ENCODE measurements around the gene COPZ1.
"Not testable (repeated sequence)": the region's sequence is repeated elsewhere in the genome, so short reads cannot be mapped to it uniquely, and the experiment has no call there.

Gene COPZ1, protein sequence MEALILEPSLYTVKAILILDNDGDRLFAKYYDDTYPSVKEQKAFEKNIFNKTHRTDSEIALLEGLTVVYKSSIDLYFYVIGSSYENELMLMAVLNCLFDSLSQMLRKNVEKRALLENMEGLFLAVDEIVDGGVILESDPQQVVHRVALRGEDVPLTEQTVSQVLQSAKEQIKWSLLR

DNA sequence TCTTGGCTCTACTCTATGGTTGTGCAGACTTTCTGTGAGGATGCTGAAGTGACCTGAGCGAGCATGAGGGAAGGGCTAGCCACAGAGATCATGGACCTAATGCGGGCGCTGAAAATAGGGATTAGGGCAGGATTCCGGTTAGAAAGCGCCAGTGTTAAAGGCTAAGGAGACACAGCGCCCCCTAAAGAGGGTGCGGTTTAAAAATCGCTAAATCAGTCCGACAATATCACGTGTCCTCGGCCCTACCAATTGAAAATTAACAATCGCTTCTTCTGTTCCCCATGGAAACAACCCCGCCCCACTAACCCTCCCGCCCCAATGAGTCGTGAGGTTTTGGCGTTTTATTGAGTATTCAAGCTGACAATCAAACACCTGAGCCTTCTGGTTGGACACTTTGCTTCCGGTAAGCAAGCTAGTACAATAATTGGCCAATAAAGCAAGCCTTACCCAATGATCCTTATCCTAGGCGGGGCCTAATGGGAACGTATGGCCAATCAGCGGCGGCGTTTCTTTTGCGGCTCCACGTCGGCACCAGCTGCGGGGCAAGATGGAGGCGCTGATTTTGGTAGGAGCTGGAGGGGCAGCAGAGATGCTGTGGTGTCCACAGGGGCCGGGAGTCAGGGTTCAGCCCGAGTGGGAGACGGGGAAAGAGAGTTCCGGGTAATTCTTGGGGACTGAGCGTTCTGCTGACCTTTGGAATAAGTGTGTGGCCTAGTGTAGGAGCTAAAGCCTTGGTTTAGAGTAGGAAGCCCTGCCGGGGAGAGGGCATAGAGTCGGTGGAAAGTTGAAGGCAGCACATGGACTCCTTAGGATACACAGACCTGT is at the start of gene COPZ1:
TSS of gene COPZ1 (plus strand) at position 515 of the 825 bp plus-strand sequence. CDS start at position 548, 33 bp downstream.
- DNase-seq (ENCODE audit: low read depth in 2 of 2), result peak; percentile 83 to 89

- DNase-seq (ENCODE audit: low read depth in 2 of 2), result no peak
Observed at GRCh38 chr12:54276368-54276767, 48.6 kb upstream of the COPZ1 start.

DNA sequence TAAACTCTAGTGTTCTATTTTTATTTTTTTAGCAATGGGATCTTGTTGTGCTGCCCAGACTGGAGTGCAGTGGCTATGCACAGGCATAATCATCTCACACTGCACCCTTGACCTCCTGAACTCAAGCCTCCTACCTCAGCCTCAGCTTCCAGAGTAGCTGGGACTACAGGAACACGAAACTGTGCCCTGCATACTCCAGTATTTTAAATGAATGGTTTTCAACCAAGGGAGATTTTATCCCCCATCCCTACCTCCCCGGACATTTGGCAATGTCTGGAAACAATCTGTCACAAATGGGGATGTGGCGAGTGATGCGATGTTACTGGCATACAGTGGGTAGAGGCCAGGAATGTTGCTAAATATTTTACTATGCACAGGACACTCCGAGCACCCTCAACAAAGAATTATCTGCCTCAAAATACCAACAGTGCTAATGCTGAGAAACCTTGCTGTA is 47.1 kb upstream of the COPZ1 start:
- no peak for DNase-seq (ENCODE audit: low read depth in 2 of 2)

DNA sequence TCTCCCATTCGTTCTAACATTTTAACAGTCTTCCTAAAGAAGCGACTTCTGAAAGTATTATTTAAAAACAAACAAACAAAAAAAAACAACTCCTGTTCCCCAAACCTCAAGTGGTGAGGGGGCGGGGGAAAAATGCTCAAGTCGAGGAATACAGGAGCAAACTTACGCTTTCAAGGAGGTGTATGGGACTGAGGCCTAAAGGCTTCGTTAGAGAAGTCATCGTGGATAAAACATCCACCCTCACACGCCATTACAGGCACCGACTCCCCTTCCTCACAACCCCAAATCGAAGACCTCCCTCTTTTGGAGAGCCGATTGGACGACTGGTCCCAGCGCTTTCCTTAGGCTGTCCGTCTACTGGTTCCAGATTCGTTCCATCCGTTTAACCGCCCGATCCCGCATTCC is 45.7 kb upstream of the COPZ1 start:
- DNase-seq (ENCODE audit: low read depth in 2 of 2), result no peak

DNA sequence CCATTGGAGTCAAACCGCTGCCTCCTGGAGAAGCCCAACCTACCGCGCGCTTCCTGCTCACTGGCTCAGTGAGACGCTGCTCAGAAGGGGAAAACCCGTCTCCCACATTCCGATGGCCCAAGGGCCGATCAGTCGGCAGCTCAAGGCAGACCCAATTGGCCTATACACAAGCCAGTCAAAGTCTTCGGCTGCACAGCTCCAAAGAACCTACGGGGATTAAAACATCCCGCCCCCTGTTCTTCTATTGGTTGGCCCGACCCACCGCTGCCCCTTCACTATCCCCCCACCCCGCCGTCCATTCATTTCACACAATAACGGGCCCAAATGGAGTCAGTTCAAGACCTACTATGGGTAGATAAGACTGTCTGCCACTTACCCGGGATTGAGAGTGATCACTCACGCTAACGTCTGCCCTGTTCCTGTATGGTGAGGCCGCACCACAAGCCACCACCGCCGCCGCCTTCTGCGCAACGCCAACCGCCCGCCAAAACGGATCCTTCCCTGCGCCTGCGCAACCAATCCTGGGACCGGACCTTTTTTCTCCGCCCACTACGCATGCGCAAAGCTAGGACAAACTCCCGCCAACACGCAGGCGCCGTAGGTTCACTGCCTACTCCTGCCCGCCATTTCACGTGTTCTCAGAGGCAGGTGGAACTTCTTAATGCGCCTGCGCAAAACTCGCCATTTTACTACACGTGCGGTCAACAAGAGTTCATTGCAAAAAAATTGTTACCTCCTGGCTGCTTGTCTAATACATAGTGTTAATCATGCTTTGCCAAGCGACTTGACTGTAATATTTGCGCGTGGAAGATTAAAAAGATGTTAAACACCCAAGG is 45.1 kb upstream of the COPZ1 start, which contains the start of gene CBX5:
TSS of gene CBX5 (minus strand) at position 491 of the 836 bp plus-strand sequence. CDS start 22,472 bp downstream, outside the sequence.
- DNase-seq (ENCODE audit: low read depth in 2 of 2), result peak; percentile 98

GRCh38 chr12:54280468-54281260 is 44.3 kb upstream of the COPZ1 start, which contains the start of gene HNRNPA1:
HNRNPA1 (plus strand) TSS chr12:54280726; CDS start chr12:54280808, 82 bp downstream.
- DNase-seq (ENCODE audit: low read depth in 2 of 2), result peak; percentile 90 to 91

- not testable (repeated sequence) for DNase-seq (ENCODE audit: low read depth in 2 of 2)
Observed at GRCh38 chr12:54281261-54281638, 43.7 kb upstream of the COPZ1 start.

- DNase-seq (ENCODE audit: low read depth in 2 of 2), result not testable (repeated sequence)
Observed at GRCh38 chr12:54281694-54282093, 43.2 kb upstream of the COPZ1 start.

DNA sequence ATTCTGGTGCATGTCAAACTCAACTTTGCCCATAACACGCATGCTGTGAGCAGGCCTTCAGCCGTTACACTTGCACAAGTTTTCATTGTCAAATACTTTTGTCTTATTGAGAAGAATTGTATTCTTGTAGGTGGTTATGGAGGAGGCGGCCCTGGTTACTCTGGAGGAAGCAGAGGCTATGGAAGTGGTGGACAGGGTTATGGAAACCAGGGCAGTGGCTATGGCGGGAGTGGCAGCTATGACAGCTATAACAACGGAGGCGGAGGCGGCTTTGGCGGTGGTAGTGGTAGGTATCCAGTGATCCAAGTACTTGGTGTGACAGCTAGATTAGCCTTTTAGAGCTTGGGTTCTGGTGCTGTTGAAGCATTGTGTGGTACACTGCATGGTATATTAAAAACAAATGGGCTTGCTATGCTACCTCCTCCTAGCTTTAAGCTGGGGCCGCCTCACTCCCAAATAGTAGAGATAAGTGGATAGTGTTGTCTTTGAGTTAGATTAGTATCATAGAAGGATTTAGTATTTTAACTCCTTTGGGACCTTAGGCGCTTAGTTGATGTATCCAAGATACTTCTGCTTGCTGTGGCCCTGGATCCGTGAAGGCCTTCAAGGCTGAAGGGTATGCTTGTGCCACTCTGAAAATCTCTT is 41.9 kb upstream of the COPZ1 start:
- DNase-seq (ENCODE audit: low read depth in 2 of 2), result no peak

- DNase-seq (ENCODE audit: low read depth in 2 of 2), result not testable (repeated sequence)
Observed at GRCh38 chr12:54284070-54284780, 40.7 kb upstream of the COPZ1 start.

DNA sequence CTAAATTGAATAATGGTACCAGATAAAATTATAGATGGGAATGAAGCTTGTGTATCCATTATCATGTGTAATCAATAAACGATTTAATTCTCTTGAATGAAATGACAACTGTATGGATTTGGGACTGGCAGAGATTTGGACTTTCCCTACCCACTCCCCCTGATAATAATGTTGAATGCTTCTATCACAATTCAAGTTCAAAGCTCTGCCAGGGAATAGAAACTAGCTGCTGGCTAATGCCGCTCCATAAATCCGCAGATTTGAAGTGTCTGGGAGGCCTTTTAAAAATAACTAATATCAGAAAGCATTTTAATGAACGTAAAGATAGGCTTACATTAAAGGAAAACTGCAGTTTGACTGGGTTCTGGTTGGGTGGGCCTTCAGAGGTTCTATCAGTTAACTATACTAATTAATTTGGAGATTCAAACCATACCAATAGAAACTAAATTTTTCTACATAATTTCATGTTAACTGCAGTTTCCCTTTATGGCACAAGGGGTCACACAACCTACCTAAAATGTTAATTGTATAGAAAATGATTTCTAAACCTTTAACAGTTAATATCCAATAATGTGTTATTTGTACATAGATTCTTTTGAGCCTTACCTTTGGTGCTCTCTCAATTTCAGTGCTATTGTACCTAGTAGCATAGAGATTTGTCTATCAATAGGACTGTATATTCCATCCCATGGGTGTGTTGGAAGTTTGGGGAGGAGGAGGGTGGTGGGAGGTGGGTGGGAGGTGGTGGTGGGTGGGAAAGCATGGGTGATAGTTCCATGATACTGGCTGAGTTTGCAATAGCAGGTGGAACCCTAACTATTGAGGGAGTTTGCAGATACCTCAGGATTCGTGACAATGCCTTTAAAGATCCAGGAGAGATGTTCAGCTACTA is 39.5 kb upstream of the COPZ1 start:
- DNase-seq (ENCODE audit: low read depth in 2 of 2), result no peak

GRCh38 chr12:54286042-54287030 is 38.6 kb upstream of the COPZ1 start:
- DNase-seq (ENCODE audit: low read depth in 2 of 2), result no peak

DNA sequence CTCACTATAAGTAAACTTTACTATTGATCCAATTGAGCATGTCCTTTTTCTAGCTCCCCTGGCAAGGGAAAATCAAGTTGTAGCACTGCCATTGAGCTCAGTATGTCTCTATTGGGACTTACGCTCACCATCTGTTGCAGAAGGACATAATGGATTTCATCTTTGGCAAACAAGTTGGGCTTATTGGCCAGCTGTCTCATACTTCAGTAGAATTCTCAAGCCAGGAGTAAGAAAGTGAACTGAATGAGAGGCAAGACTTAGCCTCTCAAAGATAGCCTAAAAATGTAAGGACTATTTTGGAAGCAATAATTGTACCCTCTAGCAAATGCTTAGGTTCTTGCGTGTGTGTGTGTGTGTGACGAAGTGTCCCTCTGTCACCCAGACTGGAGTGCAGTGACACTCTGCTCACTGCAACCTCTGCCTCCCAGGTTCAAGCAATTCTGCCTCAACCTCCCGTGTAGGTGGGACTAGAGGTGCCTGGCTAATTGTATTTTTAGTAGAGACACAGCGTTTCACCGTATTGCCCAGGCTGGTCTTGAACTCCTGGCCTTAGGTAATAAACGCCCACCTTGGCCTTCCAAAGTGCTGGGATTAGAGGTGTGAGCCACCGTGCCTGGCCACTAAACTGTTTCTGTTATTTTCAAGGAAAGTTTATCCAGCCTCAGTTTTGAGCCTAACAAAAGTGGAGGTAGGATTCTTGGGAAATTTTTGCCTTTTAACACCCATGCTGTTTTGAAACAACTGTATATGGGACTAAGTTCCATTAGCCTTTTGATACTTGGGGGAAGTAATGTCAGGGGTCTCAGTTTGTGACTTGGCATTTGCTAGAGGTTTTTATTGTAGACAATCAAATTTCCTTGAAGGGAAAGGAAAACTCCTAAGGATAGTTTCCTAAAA is 37.4 kb upstream of the COPZ1 start:
- DNase-seq (ENCODE audit: low read depth in 2 of 2), result no peak

GRCh38 chr12:54292083-54292930 is 32.6 kb upstream of the COPZ1 start:
- DNase-seq (ENCODE audit: low read depth in 2 of 2), result no peak

DNA sequence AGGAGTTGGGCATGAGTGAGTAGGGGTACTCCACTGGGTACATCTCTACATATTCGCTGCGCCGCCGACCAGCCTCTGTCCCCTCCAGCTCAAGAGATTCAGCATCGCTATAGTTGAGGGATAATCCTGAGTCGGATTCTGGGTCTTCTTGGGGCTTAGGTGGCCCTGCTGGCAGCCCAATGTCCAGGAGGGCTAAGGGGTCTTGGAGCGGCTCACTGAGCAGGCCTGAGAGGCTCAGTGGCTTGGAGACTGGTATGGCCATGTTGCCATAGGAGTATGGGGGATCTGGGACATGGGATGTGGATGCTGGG is 32.0 kb upstream of the COPZ1 start:
- no peak for DNase-seq (ENCODE audit: low read depth in 2 of 2)
